HepG2 (cell line): ENCODE data around the gene PLXNC1. TPM values are rescaled to one million over a fixed set of nuclear protein-coding genes. Genes with fewer than 3 reads are reported as not detected.

ENCODE experiments used
- ATAD3A ChIP-seq: sonication (generic); formaldehyde crosslinking; IDR thresholded peaks from 2 replicates; pipeline ENCODE4 v1.4.0; 2020; ENCODE audit warnings: missing genetic modification reagents
- GMEB2 ChIP-seq: IDR thresholded peaks from 2 replicates; pipeline ENCODE4 v1.6.1; 2016; ENCODE audit warnings: missing biosample characterization, missing genetic modification reagents, low read depth
- HES4 ChIP-seq: sonication (generic); formaldehyde crosslinking; IDR thresholded peaks from 2 replicates; pipeline ENCODE4 v1.9.0; 2021; ENCODE audit warnings: mild to moderate bottlenecking, missing genetic modification reagents, borderline replicate concordance
- HOXA7 ChIP-seq: sonication (generic); formaldehyde crosslinking; IDR thresholded peaks from 2 replicates; pipeline ENCODE4 v1.8.1; 2022; ENCODE audit warnings: mild to moderate bottlenecking, missing genetic modification reagents, moderate library complexity
- IKZF4 ChIP-seq: sonication (generic); formaldehyde crosslinking; IDR thresholded peaks from 2 replicates; pipeline ENCODE4 v1.5.1; 2020; ENCODE audit warnings: borderline replicate concordance, mild to moderate bottlenecking, low read depth, missing genetic modification reagents; ENCODE audit errors: not compliant biosample characterization
- KAT7 ChIP-seq: IDR thresholded peaks from 2 replicates; pipeline ENCODE4 v1.6.1; 2018; ENCODE audit warnings: borderline replicate concordance, missing compliant biosample characterization
- KLF11 ChIP-seq: IDR thresholded peaks from 2 replicates; pipeline ENCODE4 v1.6.1; 2016; ENCODE audit warnings: missing compliant biosample characterization
- MED8 ChIP-seq: sonication (generic); formaldehyde crosslinking; IDR thresholded peaks from 2 replicates; pipeline ENCODE4 v1.8.1; 2023; ENCODE audit warnings: mild to moderate bottlenecking, missing genetic modification reagents; ENCODE audit not compliant: insufficient replicate concordance
- MNT ChIP-seq: fragments of 450-650 bp; IDR thresholded peaks from 2 replicates; pipeline ENCODE4 v1.6.1; 2016
- REPIN1 ChIP-seq: sonication (generic); formaldehyde crosslinking; IDR thresholded peaks from 2 replicates; pipeline ENCODE4 v1.8.0; 2022; ENCODE audit warnings: missing genetic modification reagents, low read depth, mild to moderate bottlenecking, borderline replicate concordance
- SNAI1 ChIP-seq: sonication (generic); formaldehyde crosslinking; IDR thresholded peaks from 2 replicates; pipeline ENCODE4 v1.5.0; 2020; ENCODE audit warnings: mild to moderate bottlenecking, missing genetic modification reagents, borderline replicate concordance
- SP140L ChIP-seq: sonication (generic); formaldehyde crosslinking; IDR thresholded peaks from 2 replicates; pipeline ENCODE4 v1.4.0; 2020; ENCODE audit warnings: missing genetic modification reagents, borderline replicate concordance
- ZNF234 ChIP-seq: sonication (generic); formaldehyde crosslinking; conservative IDR thresholded peaks from 2 replicates; pipeline ENCODE4 v1.5.1; 2020; ENCODE audit warnings: mild to moderate bottlenecking, missing genetic modification reagents
- ZNF468 ChIP-seq: sonication (generic); formaldehyde crosslinking; IDR thresholded peaks from 2 replicates; pipeline ENCODE4 v1.8.0; 2022; ENCODE audit warnings: mild to moderate bottlenecking, moderate library complexity, missing genetic modification reagents
- ZNF510 ChIP-seq: sonication (generic); formaldehyde crosslinking; IDR thresholded peaks from 2 replicates; pipeline ENCODE4 v1.4.0; 2020; ENCODE audit warnings: low read depth, mild to moderate bottlenecking, missing genetic modification reagents
- ZNF563 ChIP-seq: sonication (generic); formaldehyde crosslinking; IDR thresholded peaks from 2 replicates; pipeline ENCODE4 v1.8.0; 2022; ENCODE audit warnings: mild to moderate bottlenecking, moderate library complexity, missing genetic modification reagents
- ZNF678 ChIP-seq: sonication (generic); formaldehyde crosslinking; IDR thresholded peaks from 2 replicates; pipeline ENCODE4 v1.4.0; 2020; ENCODE audit warnings: mild to moderate bottlenecking, missing genetic modification reagents
- ZNF761 ChIP-seq: sonication (generic); formaldehyde crosslinking; conservative IDR thresholded peaks from 2 replicates; pipeline ENCODE4 v1.4.0; 2020; ENCODE audit warnings: mild to moderate bottlenecking, missing genetic modification reagents
- polyA plus RNA-seq, 8 experiments: library from polyadenylated mRNA; depleted of rRNA in 3 of 8; stranded (reverse) in 7 of 8; unstranded in 1 of 8; fragments of >200 nt; fragmentation: Illumina TruSeq in 4 of 8; extraction: Trizol in 4 of 8; gene quantifications; 2 replicates each; pipeline versions ENCODE4 v1.2.1 to v1.2.3, GENCODE V29; 2011 to 2016; ENCODE audit warnings: low read depth in 4 of 8, missing spikeins in 1 of 8, mixed read lengths in 1 of 8; ENCODE audit not compliant: insufficient read depth in 1 of 8
- total RNA-seq, 5 experiments: library from RNA; depleted of rRNA; stranded (reverse); fragments of >200 nt; fragmentation: Illumina TruSeq; extraction: Trizol; gene quantifications; 2 replicates each; pipeline ENCODE4 v1.2.3, GENCODE V29; 2016; ENCODE audit warnings: low read depth in 1 of 5
- TF ChIP-seq, protein P1 (sequence below): sonication (generic); formaldehyde crosslinking; IDR thresholded peaks from 2 replicates; pipeline ENCODE4 v1.4.0; 2020; ENCODE audit warnings: missing genetic modification reagents, borderline replicate concordance
- TF ChIP-seq, protein P2 (sequence below): sonication (generic); formaldehyde crosslinking; IDR thresholded peaks from 2 replicates; pipeline ENCODE4 v1.8.0; 2022; ENCODE audit warnings: missing genetic modification reagents, low read depth, mild to moderate bottlenecking, borderline replicate concordance
- TF ChIP-seq, protein P3 (sequence below): sonication (generic); formaldehyde crosslinking; IDR thresholded peaks from 2 replicates; pipeline ENCODE4 v1.8.1; 2022; ENCODE audit warnings: mild to moderate bottlenecking, missing genetic modification reagents

The PLXNC1 gene
- total and polyA plus RNA-seq, 2 of the 13 experiments (the other 11 are each of a cell fraction or from before 2014, with no cell fraction given): 6.6 to 11.2 TPM

- TF ChIP-seq, protein P1, sequence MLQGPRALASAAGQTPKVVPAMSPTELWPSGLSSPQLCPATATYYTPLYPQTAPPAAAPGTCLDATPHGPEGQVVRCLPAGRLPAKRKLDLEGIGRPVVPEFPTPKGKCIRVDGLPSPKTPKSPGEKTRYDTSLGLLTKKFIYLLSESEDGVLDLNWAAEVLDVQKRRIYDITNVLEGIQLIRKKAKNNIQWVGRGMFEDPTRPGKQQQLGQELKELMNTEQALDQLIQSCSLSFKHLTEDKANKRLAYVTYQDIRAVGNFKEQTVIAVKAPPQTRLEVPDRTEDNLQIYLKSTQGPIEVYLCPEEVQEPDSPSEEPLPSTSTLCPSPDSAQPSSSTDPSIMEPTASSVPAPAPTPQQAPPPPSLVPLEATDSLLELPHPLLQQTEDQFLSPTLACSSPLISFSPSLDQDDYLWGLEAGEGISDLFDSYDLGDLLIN (CRISPR knock-in tag): no peak
- TF ChIP-seq ZNF678 (CRISPR knock-in tag) (no peak), SP140L (CRISPR knock-in tag) (no peak), ZNF510 (no peak), KLF11 (CRISPR knock-in tag) (no peak), HOXA7 (no peak), ATAD3A (CRISPR knock-in tag) (no peak), ZNF468 (CRISPR knock-in tag) (no peak), HES4 (CRISPR knock-in tag) (no peak), ZNF234 (CRISPR knock-in tag) (no peak), SNAI1 (CRISPR knock-in tag) (no peak), ZNF563 (CRISPR knock-in tag) (no peak), KAT7 (no peak), IKZF4 (CRISPR knock-in tag) (no peak), GMEB2 (CRISPR knock-in tag) (no peak), ZNF761 (CRISPR knock-in tag) (no peak), MNT (no peak), MED8 (CRISPR knock-in tag) (no peak), REPIN1 (CRISPR knock-in tag) (no peak)
- TF ChIP-seq, protein P2, sequence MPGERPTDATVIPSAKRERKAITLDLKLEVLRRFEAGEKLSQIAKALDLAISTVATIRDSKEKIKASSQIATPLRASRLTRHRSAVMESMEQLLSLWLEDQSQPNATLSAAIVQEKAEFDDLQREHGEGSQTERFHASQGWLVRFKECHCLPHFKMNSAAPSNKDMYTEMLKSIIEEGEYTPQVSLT (CRISPR knock-in tag): no peak
- TF ChIP-seq, protein P3, sequence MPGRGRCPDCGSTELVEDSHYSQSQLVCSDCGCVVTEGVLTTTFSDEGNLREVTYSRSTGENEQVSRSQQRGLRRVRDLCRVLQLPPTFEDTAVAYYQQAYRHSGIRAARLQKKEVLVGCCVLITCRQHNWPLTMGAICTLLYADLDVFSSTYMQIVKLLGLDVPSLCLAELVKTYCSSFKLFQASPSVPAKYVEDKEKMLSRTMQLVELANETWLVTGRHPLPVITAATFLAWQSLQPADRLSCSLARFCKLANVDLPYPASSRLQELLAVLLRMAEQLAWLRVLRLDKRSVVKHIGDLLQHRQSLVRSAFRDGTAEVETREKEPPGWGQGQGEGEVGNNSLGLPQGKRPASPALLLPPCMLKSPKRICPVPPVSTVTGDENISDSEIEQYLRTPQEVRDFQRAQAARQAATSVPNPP: no peak
These were observed 54.1 kb downstream of the PLXNC1 start (continued) for GRCh38 chr12:94202245-94203180.
